ENCODE results near the gene ADK. TPM values are rescaled to one million over a fixed set of nuclear protein-coding genes. Genes with fewer than 3 reads are reported as not detected.

Gene ADK
- total RNA-seq, 2 experiments from 2014 or later = 26.4 to 31.1 TPM

DNA sequence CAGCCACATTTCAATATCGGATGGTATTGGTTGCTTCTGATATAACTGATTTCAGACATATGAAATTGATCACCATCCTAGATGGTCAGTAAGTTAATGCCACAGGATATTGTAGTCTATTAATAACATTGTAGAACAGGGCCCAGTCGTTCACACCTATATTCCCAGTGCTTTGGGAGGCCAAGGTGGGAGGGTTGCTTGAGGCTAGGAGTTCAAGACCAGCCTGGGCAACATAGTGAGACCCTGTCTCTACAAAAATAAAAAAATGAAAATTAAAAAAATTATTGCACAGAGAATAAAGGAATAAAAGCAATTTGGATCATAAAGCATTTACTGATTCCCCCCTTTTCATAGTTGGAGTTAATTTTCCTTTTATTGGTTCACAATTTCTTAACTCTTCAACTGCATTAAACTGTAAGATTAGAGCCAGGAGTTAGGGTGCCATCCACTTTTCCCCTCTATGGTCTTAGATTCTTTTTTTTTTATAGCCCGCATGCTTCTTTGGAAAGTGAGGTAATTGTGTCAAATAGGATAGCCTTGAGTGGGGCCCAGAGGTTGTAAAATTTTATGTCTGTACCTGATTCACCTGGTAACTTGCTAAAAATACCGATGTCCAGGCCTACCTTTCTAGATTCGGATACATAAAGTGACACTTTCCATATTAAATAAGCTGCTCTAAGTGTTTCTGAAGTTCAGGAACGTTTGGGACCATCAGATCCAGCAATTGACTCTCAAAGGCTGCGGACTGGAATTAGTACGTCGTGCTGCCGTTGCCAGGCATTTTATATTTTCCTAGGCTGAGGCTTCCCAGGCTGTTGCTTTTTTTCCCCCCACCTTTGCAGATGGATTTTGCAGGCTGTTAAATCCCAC, 24.7 kb downstream of the ADK start:
- Histone ChIP-seq H3K27ac (ENCODE audit: low read depth, low read length, poor library complexity, severe bottlenecking) (peak overlapping the region; percentile 52), H3K79me2 (ENCODE audit: insufficient read depth, low read depth, low read length) (peaks cover 29% of the 10 kb centered on the region; the same call in 1 of the 2 replicates), H3K36me3 (ENCODE audit: insufficient read depth, low read length) (no peaks in the 10 kb centered on the region), H3K4me2 (ENCODE audit: low read length) (peak overlapping the region; percentile 78), H3K9me2 (ENCODE audit: insufficient read depth, low read length) (no peaks in the 10 kb centered on the region), H3K4me1 (ENCODE audit: insufficient read depth, low read length, poor library complexity, severe bottlenecking) (peaks cover 20% of the 10 kb centered on the region), H3K9me3 (ENCODE audit: low read length) (no peaks in the 10 kb centered on the region), H2AFZ (ENCODE audit: low read length) (peak overlapping the region; percentile 93), H3K4me3 (ENCODE audit: low read depth, low read length, poor library complexity, severe bottlenecking) (peak overlapping the region; percentile 74), H4K20me1 (ENCODE audit: insufficient read depth, low read length) (no peaks in the 10 kb centered on the region)
- TSS peak; percentile 96 for BruUV-seq (replicated peaks)
- POLR2A ChIA-PET = interaction anchor here (0.6 to 3.1 kb wide), 8 partner anchors 9 to 562 kb away, joined by 3 to 25 read pairs (median 4); partner anchors contain the start of genes ADK and AP3M1
- CTCF ChIA-PET (ENCODE audit: unreplicated experiment) = no interaction called here
- TF ChIP-seq EZH2phosphoT487 (IDR thresholded peaks at IDR 0.05; ENCODE audit: borderline replicate concordance, low read depth, low read length) = no peak
- DNase-seq (ENCODE audit: low spot score) = no peak
- intact Hi-C loops (cut with micrococcal nuclease; ENCODE audit: unreplicated experiment) = loop anchor here (1.0 kb wide), 1 partner anchor 24 kb away; the partner anchor contains the start of gene ADK

DNA sequence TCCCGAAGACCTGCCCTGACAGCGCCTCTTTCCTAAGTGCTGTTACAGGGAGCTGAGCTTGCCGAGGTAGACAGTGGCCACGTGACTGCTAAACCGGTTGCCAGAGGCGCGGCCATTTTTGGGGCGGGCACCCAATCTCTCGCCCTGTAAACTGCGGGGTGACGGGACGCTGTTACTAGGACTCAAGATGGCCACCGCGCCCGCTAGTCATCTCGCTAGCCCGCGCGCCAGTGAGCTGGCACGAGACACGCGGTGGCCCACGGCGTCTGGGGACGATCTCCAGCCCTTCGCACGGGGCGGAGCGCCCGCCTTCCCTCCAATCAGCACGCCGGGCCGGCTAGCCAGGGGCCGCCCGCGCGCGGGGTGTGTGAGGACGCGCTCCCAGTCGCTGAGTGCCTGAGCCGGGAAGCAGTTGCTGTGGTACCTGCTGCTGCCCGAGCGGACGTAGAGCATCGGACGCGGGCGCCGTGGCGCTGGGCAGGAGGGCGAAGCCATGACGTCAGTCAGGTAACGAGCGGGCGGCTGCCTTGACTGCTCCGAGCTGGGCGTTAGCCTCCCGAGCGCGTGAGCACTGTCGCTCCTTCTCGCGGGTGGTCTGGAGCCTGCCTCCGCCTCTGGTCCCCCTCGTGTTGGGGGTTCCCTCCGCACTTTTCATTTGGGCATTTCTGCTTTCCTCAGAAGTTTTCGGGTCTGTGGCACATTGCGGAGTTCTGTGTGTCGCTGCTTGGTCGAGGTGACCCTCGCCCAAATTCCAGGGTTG, 25.5 kb downstream of the ADK start:
- ChIA-PET CTCF (ENCODE audit: unreplicated experiment) (no interaction called here), POLR2A (interaction anchor here (0.6 to 3.1 kb wide), 6 partner anchors 10 to 561 kb away, joined by 3 to 25 read pairs (median 4); partner anchors contain the start of genes ADK and AP3M1)
- peaks cover 20% of the 10 kb centered on the region for H3K4me1 ChIP-seq (ENCODE audit: insufficient read depth, low read length, poor library complexity, severe bottlenecking)
- peaks cover 37% of the 10 kb centered on the region; the same call in 1 of the 2 replicates for H3K79me2 ChIP-seq (ENCODE audit: insufficient read depth, low read depth, low read length)
- peak; percentile 91 for DNase-seq (ENCODE audit: low spot score)
- peak overlapping the region; percentile 78 for H3K4me2 ChIP-seq (ENCODE audit: low read length)
- H2AFZ ChIP-seq (ENCODE audit: low read length) = peak overlapping the region; percentile 93
- no peaks in the 10 kb centered on the region for H3K9me2 ChIP-seq (ENCODE audit: insufficient read depth, low read length)
- no TSS peak for BruUV-seq (replicated peaks)
- no peaks in the 10 kb centered on the region for H4K20me1 ChIP-seq (ENCODE audit: insufficient read depth, low read length)
- TF ChIP-seq EZH2phosphoT487 (IDR thresholded peaks at IDR 0.05; ENCODE audit: borderline replicate concordance, low read depth, low read length) = no peak
- TF ChIP-seq, protein P1, sequence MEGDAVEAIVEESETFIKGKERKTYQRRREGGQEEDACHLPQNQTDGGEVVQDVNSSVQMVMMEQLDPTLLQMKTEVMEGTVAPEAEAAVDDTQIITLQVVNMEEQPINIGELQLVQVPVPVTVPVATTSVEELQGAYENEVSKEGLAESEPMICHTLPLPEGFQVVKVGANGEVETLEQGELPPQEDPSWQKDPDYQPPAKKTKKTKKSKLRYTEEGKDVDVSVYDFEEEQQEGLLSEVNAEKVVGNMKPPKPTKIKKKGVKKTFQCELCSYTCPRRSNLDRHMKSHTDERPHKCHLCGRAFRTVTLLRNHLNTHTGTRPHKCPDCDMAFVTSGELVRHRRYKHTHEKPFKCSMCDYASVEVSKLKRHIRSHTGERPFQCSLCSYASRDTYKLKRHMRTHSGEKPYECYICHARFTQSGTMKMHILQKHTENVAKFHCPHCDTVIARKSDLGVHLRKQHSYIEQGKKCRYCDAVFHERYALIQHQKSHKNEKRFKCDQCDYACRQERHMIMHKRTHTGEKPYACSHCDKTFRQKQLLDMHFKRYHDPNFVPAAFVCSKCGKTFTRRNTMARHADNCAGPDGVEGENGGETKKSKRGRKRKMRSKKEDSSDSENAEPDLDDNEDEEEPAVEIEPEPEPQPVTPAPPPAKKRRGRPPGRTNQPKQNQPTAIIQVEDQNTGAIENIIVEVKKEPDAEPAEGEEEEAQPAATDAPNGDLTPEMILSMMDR (conservative IDR thresholded peaks at IDR 0.05; ENCODE audit: low read length) = no peak
- no peaks in the 10 kb centered on the region for H3K36me3 ChIP-seq (ENCODE audit: insufficient read depth, low read length)
- peak overlapping the region; percentile 74 for H3K4me3 ChIP-seq (ENCODE audit: low read depth, low read length, poor library complexity, severe bottlenecking)
- H3K9me3 ChIP-seq (ENCODE audit: low read length) = no peaks in the 10 kb centered on the region
- intact Hi-C loops (cut with micrococcal nuclease; ENCODE audit: unreplicated experiment) = loop anchor here (1.0 kb wide), 1 partner anchor 25 kb away; the partner anchor contains the start of gene ADK
- H3K27ac ChIP-seq (ENCODE audit: low read depth, low read length, poor library complexity, severe bottlenecking) = peak overlapping the region; percentile 52

DNA sequence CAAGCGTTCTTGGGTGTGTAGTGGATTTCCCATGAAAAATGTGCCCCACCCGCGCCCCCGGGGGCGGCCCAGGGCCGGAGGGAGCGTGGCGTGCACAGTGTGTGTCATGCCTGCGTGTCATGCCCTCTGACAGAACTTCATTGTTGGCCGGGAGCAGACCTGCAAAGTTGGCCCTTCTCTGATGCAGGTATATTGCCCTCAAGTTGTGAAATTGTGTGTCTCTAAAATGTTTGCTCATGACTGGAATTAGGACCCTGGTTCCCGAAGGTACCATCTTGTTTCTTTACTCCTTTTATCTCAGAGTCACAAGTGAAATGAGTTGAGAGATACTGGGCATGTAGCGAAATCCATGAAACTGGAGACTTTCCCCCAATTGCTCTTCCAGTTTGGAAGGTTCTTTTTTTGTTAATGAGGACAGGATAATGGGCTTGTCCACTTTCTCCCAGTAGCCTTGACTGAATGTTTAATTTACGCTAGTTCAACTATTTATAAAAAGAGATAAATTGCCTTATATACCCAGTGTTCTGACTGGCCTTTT, 26.2 kb downstream of the ADK start:
- intact Hi-C loops (cut with micrococcal nuclease; ENCODE audit: unreplicated experiment) = no loop called here
- TF ChIP-seq EZH2phosphoT487 (IDR thresholded peaks at IDR 0.05; ENCODE audit: borderline replicate concordance, low read depth, low read length) = no peak
- TF ChIP-seq, protein P1 (conservative IDR thresholded peaks at IDR 0.05; ENCODE audit: low read length) = no peak
- Histone ChIP-seq H4K20me1 (ENCODE audit: insufficient read depth, low read length) (no peaks in the 10 kb centered on the region), H3K9me2 (ENCODE audit: insufficient read depth, low read length) (no peaks in the 10 kb centered on the region), H3K79me2 (ENCODE audit: insufficient read depth, low read depth, low read length) (peaks cover 42% of the 10 kb centered on the region; the same call in 1 of the 2 replicates), H3K36me3 (ENCODE audit: insufficient read depth, low read length) (no peaks in the 10 kb centered on the region), H3K27ac (ENCODE audit: low read depth, low read length, poor library complexity, severe bottlenecking) (peak overlapping the region; percentile 52), H2AFZ (ENCODE audit: low read length) (peak overlapping the region; percentile 93), H3K4me3 (ENCODE audit: low read depth, low read length, poor library complexity, severe bottlenecking) (peak overlapping the region; percentile 74), H3K4me2 (ENCODE audit: low read length) (peak overlapping the region; percentile 78), H3K4me1 (ENCODE audit: insufficient read depth, low read length, poor library complexity, severe bottlenecking) (peaks cover 20% of the 10 kb centered on the region), H3K9me3 (ENCODE audit: low read length) (no peaks in the 10 kb centered on the region)
- BruUV-seq (replicated peaks) = TSS peak; percentile 63
- ChIA-PET POLR2A (interaction anchor here (0.8 to 3.1 kb wide), 8 partner anchors 11 to 47 kb away, joined by 3 to 25 read pairs (median 4); partner anchors contain the start of gene ADK), CTCF (ENCODE audit: unreplicated experiment) (no interaction called here)
- DNase-seq (ENCODE audit: low spot score) = peak; percentile 43

Data from OCI-LY7 (cell line).